ENCODE data around the gene MRPL44.

MRPL44 gene

DNA sequence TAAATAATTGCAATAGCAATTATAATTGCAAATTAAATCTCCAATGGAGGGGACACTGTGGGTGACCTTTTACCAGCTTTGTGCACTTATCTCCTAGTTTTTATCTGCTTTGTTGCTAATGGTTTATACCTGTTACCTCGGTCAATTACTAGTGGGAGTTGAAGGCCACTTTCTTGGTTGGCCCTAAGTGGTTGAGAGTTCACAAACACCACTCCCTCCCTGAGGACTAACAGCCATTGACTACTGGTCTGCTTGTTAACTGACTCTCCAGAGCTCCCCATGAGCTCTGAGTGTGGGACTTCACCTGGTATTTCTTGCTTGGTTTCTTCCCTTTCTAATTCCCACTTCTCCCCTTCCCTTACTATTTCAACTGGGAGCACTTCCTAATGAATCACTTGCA lies 54.6 kb downstream of the MRPL44 start:
- DNase-seq, result no peak

DNA sequence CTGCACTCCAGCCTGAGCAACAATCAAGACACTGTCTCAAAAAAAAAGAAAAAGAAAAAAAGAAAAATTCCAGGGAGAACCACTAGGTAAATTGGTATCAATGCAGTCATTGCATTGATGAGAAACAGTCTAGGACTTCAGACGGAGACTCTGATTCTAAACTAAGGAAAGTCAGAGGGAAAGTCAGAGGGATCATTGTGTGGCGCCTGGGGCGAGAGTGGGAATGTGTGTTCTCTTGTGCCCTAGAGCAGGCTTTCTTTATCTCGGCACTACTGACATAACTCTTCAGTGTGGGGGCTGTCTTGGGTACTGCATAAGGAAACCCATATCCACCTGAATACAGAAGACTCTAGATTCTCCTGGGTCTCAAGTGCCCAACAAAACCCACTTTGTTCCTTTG lies 57.1 kb downstream of the MRPL44 start:
- no peak for DNase-seq

DNA sequence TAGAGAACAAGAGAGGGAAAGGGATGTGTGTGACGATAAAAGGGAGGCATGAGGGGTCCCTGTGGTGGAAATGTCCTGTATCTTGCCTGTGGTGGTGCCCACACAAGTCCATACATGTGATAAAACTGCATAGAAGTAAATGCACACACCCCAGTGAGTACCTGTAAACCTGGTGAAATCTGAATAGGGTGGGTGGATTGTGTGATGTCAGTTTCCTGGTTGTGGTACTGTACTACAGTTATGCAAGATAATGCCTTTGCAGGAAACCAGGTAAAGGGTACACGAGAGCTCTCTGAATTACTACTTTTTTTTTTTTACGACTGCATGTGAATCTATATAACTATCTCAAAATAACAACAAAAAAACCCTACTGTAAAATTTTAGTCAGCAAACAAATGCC lies 59.7 kb downstream of the MRPL44 start:
- DNase-seq, result no peak
